ENCODE data around the gene C11orf71.

C11orf71 gene

GRCh38 chr11:114400216-114400914 is at the start of gene C11orf71, which contains the start of gene RBM7:
Gene C11orf71 (minus strand): TSS chr11:114400511. CDS start chr11:114400331, 180 bp downstream.
Gene RBM7 (plus strand): TSS chr11:114400666. CDS start chr11:114400672, 6 bp downstream.
- Histone ChIP-seq H3K27me3 (ENCODE audit: control insufficient read depth in 2 of 2, insufficient read depth in 2 of 2, low read length in 2 of 2) (no peaks in the 10 kb centered on the region), H3K4me1 (ENCODE audit: control insufficient read depth in 2 of 2, insufficient read depth in 2 of 2, low read length in 2 of 2) (peaks cover 14 to 15% of the 10 kb centered on the region in 2 donors), H3K4me3 (ENCODE audit: low read length in 2 of 2) (peak within 1 kb of the TSS; percentile 74 to 100), H3K27ac (ENCODE audit: low read depth in 2 of 2, low read length in 2 of 2) (peak within 1 kb of the TSS; percentile 97 to 99), H3K36me3 (ENCODE audit: control insufficient read depth in 2 of 2, insufficient read depth in 2 of 2, low read length in 2 of 2) (peaks cover 5 to 7% of the 10 kb centered on the region in 2 donors), H3K9me3 (ENCODE audit: control insufficient read depth in 2 of 2, low read length in 2 of 2) (no peaks in the 10 kb centered on the region), H3K9ac (ENCODE audit: low read depth in 1 of 2, low read length in 2 of 2) (peak within 1 kb of the TSS; percentile 100)

- H3K27me3 ChIP-seq (ENCODE audit: control insufficient read depth in 2 of 2, insufficient read depth in 2 of 2, low read length in 2 of 2) = no peaks in the 10 kb centered on the region
- H3K9ac ChIP-seq (ENCODE audit: low read depth in 1 of 2, low read length in 2 of 2) = no peak overlapping the region
- peaks cover 19 to 20% of the 10 kb centered on the region in 2 donors for H3K36me3 ChIP-seq (ENCODE audit: control insufficient read depth in 2 of 2, insufficient read depth in 2 of 2, low read length in 2 of 2)
- no peak overlapping the region for H3K27ac ChIP-seq (ENCODE audit: low read depth in 2 of 2, low read length in 2 of 2)
- no peak overlapping the region for H3K4me3 ChIP-seq (ENCODE audit: low read length in 2 of 2)
- no peaks in the 10 kb centered on the region for H3K9me3 ChIP-seq (ENCODE audit: control insufficient read depth in 2 of 2, low read length in 2 of 2)
- H3K4me1 ChIP-seq (ENCODE audit: control insufficient read depth in 2 of 2, insufficient read depth in 2 of 2, low read length in 2 of 2) = no peaks in the 10 kb centered on the region
Observed at GRCh38 chr11:114449845-114450244, 49.5 kb upstream of the C11orf71 start.

DNA sequence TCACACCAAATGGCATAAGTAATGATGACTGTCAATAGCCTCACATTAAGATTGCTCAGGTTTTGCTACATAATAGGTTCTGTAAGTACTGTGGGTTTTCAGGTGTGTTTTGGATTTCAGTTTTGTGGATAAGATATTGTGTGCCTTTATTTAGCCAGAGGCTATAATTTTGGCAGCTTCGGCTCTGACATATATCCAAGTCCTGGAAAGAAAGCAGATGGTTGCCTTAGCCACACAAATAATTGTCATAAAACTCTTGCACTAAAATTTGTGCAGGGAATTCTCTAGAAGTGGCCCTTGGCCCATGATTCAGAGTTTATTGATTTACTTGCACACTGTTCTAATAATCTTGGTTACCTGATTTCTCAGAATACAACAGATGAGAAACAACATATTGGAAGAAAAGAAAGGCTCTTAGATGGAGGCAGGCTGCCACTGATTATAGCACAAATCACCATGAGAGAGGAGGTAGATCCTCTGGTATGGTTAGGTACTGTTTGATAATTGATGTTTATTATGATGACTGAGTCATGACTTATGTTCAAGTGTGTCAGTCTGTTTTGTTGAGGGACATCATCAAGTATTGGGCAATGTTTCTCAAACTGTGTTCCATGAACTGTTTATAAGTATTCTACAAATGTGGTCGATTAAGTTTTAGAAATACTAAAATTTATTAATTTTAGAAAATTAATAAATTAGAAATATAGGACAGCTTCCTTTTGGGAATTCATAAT is 48.6 kb upstream of the C11orf71 start:
- Histone ChIP-seq H3K4me1 (ENCODE audit: control insufficient read depth in 2 of 2, insufficient read depth in 2 of 2, low read length in 2 of 2) (no peaks in the 10 kb centered on the region), H3K9ac (ENCODE audit: low read depth in 1 of 2, low read length in 2 of 2) (no peak overlapping the region), H3K4me3 (ENCODE audit: low read length in 2 of 2) (no peak overlapping the region), H3K27me3 (ENCODE audit: control insufficient read depth in 2 of 2, insufficient read depth in 2 of 2, low read length in 2 of 2) (no peaks in the 10 kb centered on the region), H3K27ac (ENCODE audit: low read depth in 2 of 2, low read length in 2 of 2) (no peak overlapping the region), H3K36me3 (ENCODE audit: control insufficient read depth in 2 of 2, insufficient read depth in 2 of 2, low read length in 2 of 2) (peaks cover 20 to 25% of the 10 kb centered on the region in 2 donors), H3K9me3 (ENCODE audit: control insufficient read depth in 2 of 2, low read length in 2 of 2) (no peaks in the 10 kb centered on the region)

GRCh38 chr11:114447892-114448291 is 47.6 kb upstream of the C11orf71 start:
- Histone ChIP-seq H3K27ac (ENCODE audit: low read depth in 2 of 2, low read length in 2 of 2) (no peak overlapping the region), H3K9ac (ENCODE audit: low read depth in 1 of 2, low read length in 2 of 2) (no peak overlapping the region), H3K9me3 (ENCODE audit: control insufficient read depth in 2 of 2, low read length in 2 of 2) (no peaks in the 10 kb centered on the region), H3K36me3 (ENCODE audit: control insufficient read depth in 2 of 2, insufficient read depth in 2 of 2, low read length in 2 of 2) (peaks cover 22 to 24% of the 10 kb centered on the region in 2 donors), H3K4me1 (ENCODE audit: control insufficient read depth in 2 of 2, insufficient read depth in 2 of 2, low read length in 2 of 2) (no peaks in the 10 kb centered on the region), H3K27me3 (ENCODE audit: control insufficient read depth in 2 of 2, insufficient read depth in 2 of 2, low read length in 2 of 2) (no peaks in the 10 kb centered on the region), H3K4me3 (ENCODE audit: low read length in 2 of 2) (no peak overlapping the region)

GRCh38 chr11:114447444-114447843 is 47.1 kb upstream of the C11orf71 start:
- Histone ChIP-seq H3K27me3 (ENCODE audit: control insufficient read depth in 2 of 2, insufficient read depth in 2 of 2, low read length in 2 of 2) (no peaks in the 10 kb centered on the region), H3K27ac (ENCODE audit: low read depth in 2 of 2, low read length in 2 of 2) (no peak overlapping the region), H3K4me1 (ENCODE audit: control insufficient read depth in 2 of 2, insufficient read depth in 2 of 2, low read length in 2 of 2) (no peaks in the 10 kb centered on the region), H3K36me3 (ENCODE audit: control insufficient read depth in 2 of 2, insufficient read depth in 2 of 2, low read length in 2 of 2) (peaks cover 21 to 23% of the 10 kb centered on the region in 2 donors), H3K9ac (ENCODE audit: low read depth in 1 of 2, low read length in 2 of 2) (no peak overlapping the region), H3K9me3 (ENCODE audit: control insufficient read depth in 2 of 2, low read length in 2 of 2) (no peaks in the 10 kb centered on the region), H3K4me3 (ENCODE audit: low read length in 2 of 2) (no peak overlapping the region)

- Histone ChIP-seq H3K9me3 (ENCODE audit: control insufficient read depth in 2 of 2, low read length in 2 of 2) (no peaks in the 10 kb centered on the region), H3K36me3 (ENCODE audit: control insufficient read depth in 2 of 2, insufficient read depth in 2 of 2, low read length in 2 of 2) (peaks cover 4 to 10% of the 10 kb centered on the region in 2 donors), H3K27me3 (ENCODE audit: control insufficient read depth in 2 of 2, insufficient read depth in 2 of 2, low read length in 2 of 2) (no peaks in the 10 kb centered on the region), H3K4me1 (ENCODE audit: control insufficient read depth in 2 of 2, insufficient read depth in 2 of 2, low read length in 2 of 2) (peaks cover 6 to 10% of the 10 kb centered on the region in 2 donors), H3K27ac (ENCODE audit: low read depth in 2 of 2, low read length in 2 of 2) (no peak overlapping the region), H3K9ac (ENCODE audit: low read depth in 1 of 2, low read length in 2 of 2) (no peak overlapping the region), H3K4me3 (ENCODE audit: low read length in 2 of 2) (no peak overlapping the region)
Observed at GRCh38 chr11:114442536-114442935, 42.2 kb upstream of the C11orf71 start.

GRCh38 chr11:114441921-114442320 is 41.6 kb upstream of the C11orf71 start:
- H3K27me3 ChIP-seq (ENCODE audit: control insufficient read depth in 2 of 2, insufficient read depth in 2 of 2, low read length in 2 of 2) = no peaks in the 10 kb centered on the region
- peaks cover 6 to 10% of the 10 kb centered on the region in 2 donors for H3K4me1 ChIP-seq (ENCODE audit: control insufficient read depth in 2 of 2, insufficient read depth in 2 of 2, low read length in 2 of 2)
- H3K36me3 ChIP-seq (ENCODE audit: control insufficient read depth in 2 of 2, insufficient read depth in 2 of 2, low read length in 2 of 2) = peaks cover 4 to 10% of the 10 kb centered on the region in 2 donors
- no peaks in the 10 kb centered on the region for H3K9me3 ChIP-seq (ENCODE audit: control insufficient read depth in 2 of 2, low read length in 2 of 2)
- no peak overlapping the region for H3K27ac ChIP-seq (ENCODE audit: low read depth in 2 of 2, low read length in 2 of 2)
- no peak overlapping the region for H3K4me3 ChIP-seq (ENCODE audit: low read length in 2 of 2)
- no peak overlapping the region for H3K9ac ChIP-seq (ENCODE audit: low read depth in 1 of 2, low read length in 2 of 2)

DNA sequence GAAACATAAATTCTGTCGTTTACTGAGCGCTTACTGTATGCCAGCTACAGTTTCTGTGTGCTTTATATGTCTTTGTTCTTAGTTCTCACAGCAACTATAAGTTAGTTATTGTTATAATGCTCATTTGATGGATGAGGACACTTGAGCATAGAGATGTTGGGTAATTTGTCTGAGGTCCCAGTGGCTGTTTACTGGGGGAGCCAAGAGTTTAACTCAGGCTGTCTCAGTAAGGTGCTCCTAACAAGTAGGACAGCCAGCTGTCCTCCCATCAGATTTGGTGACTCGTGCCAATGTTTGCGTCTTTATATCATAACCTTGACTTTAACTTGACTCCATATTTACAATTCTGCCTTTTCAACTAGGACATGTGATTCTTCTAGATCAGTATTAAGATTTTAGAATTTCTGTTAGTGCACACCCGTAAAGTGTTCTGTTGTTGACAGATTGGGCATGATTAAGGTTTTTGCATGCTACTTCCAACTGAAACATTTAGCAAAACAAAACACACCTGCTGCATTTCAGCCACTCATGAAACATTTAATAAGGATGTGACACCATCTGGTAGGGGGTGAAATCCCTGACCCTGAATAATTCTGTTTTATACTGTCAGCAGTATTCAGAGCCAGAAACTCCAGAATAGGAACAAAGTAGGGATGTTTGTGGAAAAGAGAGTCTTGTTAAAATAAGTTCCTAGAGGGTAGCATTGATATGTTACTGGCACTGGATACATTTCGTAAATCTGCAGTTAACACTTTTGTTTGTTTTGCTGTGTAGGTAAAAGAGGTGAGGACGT is 40.9 kb upstream of the C11orf71 start:
- H3K4me1 ChIP-seq (ENCODE audit: control insufficient read depth in 2 of 2, insufficient read depth in 2 of 2, low read length in 2 of 2) = peaks cover 6 to 10% of the 10 kb centered on the region in 2 donors
- H3K36me3 ChIP-seq (ENCODE audit: control insufficient read depth in 2 of 2, insufficient read depth in 2 of 2, low read length in 2 of 2) = peaks cover 4 to 7% of the 10 kb centered on the region in 2 donors
- H3K9ac ChIP-seq (ENCODE audit: low read depth in 1 of 2, low read length in 2 of 2) = no peak overlapping the region
- H3K9me3 ChIP-seq (ENCODE audit: control insufficient read depth in 2 of 2, low read length in 2 of 2) = no peaks in the 10 kb centered on the region
- no peaks in the 10 kb centered on the region for H3K27me3 ChIP-seq (ENCODE audit: control insufficient read depth in 2 of 2, insufficient read depth in 2 of 2, low read length in 2 of 2)
- no peak overlapping the region for H3K4me3 ChIP-seq (ENCODE audit: low read length in 2 of 2)
- H3K27ac ChIP-seq (ENCODE audit: low read depth in 2 of 2, low read length in 2 of 2) = no peak overlapping the region

- peak overlapping the region; percentile 80 to 83 for H3K9ac ChIP-seq (ENCODE audit: low read depth in 1 of 2, low read length in 2 of 2)
- H3K9me3 ChIP-seq (ENCODE audit: control insufficient read depth in 2 of 2, low read length in 2 of 2) = no peaks in the 10 kb centered on the region
- peaks cover 6 to 10% of the 10 kb centered on the region in 2 donors for H3K4me1 ChIP-seq (ENCODE audit: control insufficient read depth in 2 of 2, insufficient read depth in 2 of 2, low read length in 2 of 2)
- peak overlapping the region; percentile 91 for H3K4me3 ChIP-seq (ENCODE audit: low read length in 2 of 2)
- H3K36me3 ChIP-seq (ENCODE audit: control insufficient read depth in 2 of 2, insufficient read depth in 2 of 2, low read length in 2 of 2) = peaks cover 4 to 7% of the 10 kb centered on the region in 2 donors
- no peaks in the 10 kb centered on the region for H3K27me3 ChIP-seq (ENCODE audit: control insufficient read depth in 2 of 2, insufficient read depth in 2 of 2, low read length in 2 of 2)
- H3K27ac ChIP-seq (ENCODE audit: low read depth in 2 of 2, low read length in 2 of 2) = peak overlapping the region; percentile 79 to 80
Observed at GRCh38 chr11:114440121-114440860, 40.0 kb upstream of the C11orf71 start.
